GM18873 (cell line): ENCODE measurements around the gene PRXL2B.
"Not testable (repeated sequence)": the region's sequence is repeated elsewhere in the genome, so short reads cannot be mapped to it uniquely, and the experiment has no call there.

Experiments used
- ATAC-seq: cut with Tn5 transposase; IDR thresholded peaks from one replicate; pipeline ENCODE4 v1.9.1; 2021; ENCODE audit warnings: mild to moderate bottlenecking, moderate library complexity, moderate number of reproducible peaks; ENCODE audit not compliant: unreplicated experiment, low FRiP score

PRXL2B gene

DNA sequence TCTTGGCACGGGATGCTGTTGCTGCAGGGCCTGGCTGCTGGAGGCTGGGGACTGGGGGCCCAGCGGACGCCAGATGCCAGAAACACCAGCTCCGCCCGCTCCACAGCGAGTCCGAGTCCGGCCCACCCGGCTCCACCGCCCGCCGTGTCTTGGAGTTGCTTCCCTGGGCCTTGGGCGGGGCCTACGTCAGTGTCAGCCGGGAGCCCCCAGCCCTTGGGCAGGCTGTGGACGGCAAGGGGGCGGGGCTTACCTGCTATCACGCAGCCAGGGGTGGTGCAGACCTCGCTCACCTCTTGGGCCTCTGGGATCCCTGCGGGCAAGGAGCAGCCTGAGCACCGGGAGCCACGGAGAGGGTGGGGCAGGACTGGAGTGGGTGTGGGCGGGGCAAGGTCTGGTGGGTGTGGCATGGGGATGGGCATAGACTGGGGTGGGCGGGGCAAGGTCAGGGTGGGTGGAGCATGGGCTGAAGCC is 24.5 kb downstream of the PRXL2B start:
- ATAC-seq = no peak

DNA sequence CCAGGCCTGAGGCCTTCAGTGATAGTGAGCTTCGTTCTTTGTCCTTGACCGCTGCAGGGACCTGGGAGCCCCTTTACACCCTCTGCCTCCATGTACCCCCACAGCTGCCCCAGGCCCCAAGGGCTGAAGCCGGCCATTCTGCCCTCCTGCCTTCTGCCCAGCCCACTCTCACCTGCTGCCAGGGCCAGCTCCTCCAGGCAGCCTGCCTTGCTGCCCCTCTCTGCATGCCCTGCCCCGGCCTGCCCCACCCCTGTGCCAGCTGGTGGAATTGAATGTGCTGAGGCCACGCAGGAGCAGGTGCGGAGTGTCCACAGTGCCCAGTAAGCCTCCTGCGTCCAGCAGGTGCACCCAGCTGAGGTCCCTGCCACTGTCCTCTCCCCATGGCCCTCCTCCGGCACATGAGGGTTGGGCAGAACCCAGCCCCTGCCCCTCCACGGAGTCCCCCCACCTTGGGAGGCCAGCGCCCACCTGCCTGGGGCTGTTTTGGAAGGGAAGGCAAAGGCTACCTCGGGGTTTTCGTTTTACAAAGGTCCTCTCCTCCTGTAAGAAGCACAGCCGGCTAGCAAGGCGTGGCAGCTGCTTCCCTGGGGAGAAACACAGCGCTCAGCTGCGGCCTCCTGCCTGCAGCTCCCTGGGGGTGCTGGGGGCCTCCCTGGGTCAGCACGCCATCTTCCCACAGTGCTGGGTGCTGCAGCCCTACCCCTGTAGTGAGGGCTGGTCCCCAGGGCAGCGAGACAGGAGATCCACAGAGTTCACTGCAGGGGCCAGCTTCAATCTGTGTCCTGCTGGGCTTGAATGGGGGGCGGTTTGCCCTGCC is 25.3 kb downstream of the PRXL2B start:
- ATAC-seq = no peak

DNA sequence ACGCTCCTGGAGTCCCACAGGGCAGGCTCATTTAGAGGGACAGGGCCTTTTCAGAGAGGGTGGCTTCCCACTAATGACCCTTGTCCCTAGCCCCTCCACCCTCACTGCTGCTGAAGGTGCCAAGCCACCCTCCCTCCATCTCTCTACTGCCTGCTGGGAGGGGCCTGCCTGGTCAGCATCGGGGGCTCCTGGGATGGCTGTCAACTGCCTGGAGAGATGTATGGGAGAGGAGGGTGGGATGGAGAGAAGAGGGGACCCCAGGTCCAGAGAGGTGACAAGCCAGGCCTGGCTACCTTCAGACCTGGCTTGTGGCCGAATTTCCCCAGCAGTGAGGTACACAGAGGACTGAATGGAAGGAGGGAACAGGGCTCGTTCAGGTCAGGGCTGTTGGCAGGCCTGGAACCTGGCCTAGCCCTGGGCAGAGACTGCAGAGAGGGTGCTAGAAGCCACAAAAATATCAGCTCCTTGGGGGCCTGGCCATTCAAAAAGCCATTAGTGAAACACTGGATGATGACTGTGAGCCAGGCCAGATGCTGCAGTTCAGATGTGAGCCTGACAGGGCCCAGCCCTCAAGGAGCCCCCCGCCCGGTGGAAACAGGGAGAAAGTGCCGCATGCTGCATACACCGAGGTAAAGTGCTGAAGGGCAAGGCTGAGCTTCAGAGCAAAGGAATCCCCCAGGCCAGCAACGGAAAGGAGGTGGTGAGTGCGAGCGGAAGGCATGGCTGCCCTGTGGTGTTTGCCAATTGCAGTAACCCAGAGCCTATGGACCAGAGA is 26.2 kb downstream of the PRXL2B start:
- ATAC-seq = no peak

DNA sequence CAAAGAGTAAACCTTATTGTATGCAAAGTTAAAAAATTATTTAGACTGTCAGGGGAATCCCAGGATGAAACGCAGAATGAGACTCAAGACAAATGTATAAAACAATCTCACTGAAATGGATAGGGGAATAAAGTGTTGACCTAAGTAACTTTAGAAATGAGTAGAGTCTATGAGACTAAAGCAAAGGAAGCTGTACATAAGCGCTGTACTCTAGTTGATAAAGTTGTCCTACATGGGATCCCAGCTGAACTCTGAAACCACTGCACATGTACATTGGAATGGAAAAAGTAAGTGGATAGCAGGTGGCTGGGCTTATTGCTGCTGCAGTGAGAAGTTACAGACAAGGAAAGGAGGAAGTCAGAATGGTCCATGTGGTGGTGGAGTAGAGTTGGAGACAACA is 27.6 kb downstream of the PRXL2B start:
- no peak for ATAC-seq

DNA sequence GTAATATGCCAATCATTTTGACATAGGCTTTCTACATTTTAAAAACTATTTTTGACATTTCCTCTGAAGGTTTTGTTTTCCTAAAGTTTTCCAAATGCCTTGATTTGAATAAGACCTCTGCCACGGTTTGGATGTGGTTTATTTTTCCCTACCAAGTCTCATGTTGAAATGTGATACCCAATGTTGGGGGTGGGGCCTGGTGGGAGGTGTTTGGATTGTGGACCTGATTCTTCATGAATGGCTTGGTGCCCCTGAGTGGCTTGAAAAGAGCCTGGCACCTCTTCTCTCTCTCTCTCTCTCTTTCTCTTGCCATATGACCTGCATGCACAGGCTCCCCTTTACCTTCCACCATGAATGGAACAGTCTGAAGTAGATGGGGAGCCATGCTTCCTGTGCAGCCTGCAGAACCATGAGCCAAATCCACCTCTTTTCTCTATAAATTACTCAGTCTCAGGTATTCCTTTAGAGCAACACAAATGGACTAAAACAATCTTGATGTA is 31.4 kb downstream of the PRXL2B start:
- ATAC-seq = no peak

DNA sequence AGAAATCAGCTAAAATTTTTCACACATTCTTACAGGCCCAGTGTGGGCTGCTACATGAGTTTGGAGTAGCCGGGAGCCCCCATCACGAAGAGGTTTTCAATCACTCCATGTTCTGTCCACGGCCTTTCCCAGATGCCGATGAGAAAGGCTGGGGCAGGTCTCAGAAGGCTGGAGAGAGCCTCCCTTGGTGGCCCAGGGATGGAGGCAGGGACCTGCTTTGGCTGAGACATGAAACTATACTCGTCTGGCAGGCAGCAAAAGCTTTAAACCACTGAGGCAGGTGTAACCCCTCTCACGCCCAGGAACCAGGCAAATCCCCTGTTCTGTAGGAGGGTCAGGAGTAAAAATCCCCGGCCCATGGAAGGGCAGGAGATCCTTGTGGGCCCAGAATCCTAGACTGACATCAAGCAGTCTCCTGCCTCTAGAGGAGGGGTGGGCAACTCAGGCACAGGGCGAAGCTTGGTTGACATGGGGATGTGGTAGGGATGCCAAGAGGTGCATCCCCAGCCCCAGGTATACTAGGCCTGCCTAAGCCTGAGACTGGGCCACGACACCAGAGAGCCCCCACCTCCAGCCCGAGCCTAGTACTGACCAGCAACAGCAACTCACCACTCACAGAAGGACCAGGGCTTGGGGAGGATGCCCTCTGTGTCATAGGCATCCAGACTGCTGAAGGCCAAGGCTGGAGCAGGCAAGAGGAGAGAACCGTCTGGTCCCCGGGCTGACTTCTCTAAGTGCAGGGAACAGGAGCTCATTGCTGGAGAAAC is 37.2 kb downstream of the PRXL2B start:
- no peak for ATAC-seq

DNA sequence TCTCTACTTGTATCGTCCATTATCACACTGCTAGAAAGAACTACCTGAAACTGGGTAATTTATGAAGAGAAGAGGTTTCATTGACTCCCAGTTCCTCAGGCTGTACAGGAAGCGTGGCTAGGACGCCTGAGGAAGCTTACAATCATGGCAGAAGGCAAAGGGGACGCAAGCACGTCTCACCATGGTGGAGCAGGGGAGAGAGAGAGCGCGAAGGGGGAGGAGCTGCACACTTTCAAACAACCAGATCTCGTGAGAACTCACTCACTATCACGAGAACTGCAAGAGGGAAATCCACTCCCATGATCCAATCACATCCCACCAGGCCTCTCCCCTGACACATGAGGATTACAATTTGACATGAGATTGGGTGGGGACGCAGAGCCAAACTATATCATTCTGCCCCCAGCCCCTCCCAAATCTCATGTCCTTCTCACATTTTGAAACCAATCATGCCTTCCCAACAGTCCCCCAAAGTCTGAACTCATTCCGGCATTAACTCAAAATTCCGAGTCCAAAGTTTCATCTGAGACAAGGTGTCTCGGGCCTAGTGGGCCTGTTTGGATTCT is 38.2 kb downstream of the PRXL2B start:
- no peak for ATAC-seq

DNA sequence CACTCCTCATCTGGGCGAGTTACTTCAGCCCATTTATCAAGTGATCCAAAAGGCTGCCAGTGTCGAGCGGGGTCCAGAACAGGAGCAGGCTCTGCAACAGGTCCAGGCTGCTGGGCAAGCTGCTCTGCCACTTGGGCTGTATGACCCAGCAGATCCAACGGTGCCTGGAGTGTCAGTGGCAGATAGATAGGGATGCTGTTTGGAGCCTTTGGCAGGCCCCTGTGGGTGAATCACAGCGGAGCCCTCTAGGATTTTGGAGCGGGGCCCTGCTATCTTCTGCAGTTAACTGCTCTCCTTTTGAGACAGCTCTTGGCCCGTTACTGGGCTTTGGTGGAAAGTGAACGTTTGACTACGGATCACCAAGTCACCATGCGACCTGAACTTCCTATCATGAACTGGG is 38.7 kb downstream of the PRXL2B start:
- no peak for ATAC-seq

DNA sequence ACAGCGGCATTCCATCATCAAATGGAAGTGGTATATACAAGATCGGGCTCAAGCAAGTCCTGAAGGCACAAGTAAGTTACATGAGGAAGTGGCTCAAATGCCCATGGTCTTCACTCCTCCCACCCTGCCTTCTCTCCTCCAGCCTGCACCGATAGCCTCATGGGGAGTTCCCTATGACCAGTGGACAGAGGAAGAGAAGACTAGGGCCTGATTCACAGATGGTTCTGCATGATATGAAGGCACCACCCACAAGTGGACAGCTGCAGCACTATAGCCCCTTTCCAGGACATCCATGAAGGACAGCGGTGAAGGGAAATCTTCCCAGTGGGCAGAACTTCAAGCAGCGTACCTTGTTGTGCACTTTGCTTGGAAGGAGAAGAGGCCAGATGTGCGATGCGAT is 39.2 kb downstream of the PRXL2B start:
- not testable (repeated sequence) for ATAC-seq

DNA sequence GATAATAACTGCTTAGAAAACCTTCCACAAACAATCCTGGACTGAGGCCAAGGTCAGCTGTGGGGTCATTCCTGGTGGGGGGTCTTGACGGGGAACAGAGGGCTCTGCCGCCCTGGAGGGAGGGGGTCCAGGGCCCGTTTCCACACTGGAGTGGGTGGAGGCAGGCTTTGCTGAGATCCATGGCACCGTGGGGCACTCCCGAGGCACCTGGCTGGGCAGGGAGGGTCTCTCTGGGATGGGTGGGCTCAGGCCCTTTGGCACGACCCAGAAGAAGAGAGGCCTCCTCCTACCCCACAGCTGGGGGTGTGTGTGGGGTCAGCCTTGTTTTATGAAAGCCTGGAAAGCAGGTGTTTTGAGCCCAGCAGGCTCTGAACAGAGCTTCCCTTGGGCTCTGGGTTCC is 41.2 kb downstream of the PRXL2B start:
- ATAC-seq = no peak

DNA sequence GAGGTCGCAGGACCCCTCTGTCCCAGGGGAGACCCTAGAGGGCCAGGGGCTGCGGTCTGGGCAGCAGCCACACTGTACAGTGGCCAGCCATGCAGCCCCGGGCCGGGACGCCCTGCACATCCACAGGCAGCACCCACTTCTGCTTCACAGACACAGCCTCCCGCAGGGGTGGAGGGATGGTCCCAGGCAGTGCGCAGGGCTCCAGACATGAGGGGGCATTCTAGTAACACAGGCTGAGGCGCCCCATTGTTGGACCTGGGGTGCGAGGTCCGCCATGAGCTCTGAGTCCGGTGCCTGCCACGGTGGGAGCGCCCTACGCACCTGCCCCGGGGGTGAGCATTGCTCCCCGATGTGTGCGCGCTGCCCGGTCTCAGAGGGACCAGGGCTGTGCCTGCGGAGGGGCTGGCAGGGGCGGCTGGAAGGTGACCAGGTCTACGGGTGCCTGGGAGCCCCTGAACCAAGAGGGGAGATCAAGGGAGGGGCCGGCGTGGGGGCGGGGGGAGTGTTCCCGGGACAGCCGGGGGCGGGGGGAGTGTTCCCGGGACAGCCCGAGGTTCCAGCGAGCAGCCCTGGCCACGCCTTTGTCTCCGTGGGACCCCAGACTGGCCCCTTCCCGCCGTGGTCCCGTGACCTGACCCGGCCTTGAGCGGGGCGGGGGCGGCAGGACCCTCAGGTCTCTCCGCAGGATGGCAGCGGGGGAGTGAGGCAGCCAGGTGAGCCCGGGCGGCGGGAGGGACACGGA is 41.8 kb downstream of the PRXL2B start:
- ATAC-seq = no peak

DNA sequence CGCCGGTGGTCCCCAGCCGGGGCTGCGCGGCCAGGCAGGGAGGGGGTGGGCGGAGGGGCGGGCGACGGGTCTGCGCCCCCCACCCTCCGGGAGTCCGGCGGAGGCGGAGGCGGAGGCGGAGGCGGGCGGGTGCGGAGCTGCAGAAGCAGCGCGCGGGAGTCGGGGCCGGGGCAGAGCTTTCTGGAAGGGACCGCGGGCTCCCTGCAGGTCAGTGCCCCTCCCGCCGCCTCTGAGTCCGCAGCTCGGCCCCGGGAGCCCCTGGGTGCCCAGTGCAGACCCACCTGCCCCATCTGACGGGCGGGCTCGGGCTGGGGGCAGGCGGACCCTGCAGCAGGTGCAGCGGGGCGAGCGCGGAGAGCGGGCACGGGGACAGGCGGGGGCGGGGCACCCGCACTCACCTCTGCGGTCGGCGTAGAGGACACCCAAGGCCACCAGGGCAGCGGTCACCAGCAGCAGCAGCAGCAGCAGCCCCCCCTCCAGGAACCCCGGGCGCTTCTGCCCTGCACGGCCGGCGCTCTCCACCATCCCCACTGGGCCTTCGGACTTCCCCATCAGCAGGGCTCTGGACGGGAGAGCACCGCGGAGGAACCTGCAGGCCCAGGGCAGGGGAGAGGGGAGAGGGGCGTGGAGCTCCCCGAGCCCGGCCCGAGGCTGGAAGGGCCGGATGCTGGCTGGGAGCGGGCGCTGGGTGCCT is 42.5 kb downstream of the PRXL2B start:
- ATAC-seq = no peak

DNA sequence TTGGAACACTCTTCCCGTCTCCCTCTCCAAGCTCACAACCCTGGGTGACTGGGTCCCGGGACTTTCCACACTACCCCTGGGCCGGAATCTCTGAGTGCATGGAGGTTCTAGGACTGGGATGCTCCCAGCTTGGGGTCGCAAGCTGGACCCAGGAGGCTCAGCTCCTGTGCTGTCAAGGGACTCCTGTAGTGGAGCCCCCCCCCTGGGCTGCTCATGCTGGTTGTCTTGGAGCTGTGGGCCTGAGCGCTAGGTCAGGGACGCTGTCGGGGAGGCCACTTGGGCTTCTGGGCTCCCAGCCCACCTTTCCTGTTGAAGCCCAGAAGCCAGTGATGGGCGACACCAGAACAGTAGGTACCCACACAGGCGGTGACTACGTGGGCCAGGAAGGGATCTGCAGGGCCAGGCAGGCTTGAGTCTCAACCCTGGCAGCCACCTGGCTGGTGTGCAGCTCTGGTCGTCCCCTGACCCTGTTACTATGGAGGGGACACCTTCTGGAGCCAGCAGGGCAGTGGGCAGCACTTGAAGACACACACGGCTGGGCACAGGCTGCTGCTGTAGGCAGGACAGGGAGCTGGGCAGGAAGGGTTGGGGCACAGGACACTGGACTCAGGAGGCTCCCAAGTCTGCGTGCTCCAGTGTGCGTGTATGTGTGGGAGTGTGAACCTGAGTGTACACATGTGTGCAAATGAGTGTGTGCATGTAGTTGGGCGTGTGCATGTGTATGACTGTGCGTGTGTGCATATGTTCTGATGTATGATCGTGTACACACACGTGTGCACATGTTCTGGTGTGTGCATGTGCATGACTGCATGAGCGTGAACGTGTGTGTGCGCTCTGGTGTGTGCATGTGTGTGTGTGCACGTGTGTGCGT is 43.3 kb downstream of the PRXL2B start:
- no peak for ATAC-seq

DNA sequence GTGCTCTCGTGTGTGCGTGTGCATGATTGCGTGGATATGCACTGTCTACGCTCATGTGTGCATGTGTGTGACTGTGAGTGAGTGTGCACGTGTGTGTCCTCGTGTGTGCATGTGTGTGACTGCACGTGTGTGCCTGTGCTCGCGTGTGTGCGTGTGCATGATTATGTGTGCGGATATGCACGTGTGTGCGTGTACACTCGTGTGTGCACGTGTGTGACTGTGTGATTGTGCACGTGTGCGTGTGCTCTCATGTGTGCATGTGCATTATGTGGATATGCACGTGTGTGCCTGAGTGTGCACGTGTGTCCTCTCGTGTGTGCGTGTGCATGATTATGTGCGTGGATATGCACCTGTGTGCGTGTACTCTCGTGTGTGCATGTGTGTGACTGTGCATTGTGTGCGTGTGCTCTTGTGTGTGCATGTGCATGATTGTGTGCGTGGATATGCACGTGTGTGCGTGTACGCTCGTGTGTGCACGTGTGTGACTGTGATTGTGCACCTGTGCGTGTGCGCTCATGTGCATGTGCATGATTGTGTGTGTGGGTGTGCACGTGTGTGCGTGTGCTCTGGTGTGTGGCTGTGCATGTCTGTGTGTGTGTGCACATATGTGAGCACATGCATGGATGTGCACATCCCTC is 44.0 kb downstream of the PRXL2B start:
- ATAC-seq = no peak

DNA sequence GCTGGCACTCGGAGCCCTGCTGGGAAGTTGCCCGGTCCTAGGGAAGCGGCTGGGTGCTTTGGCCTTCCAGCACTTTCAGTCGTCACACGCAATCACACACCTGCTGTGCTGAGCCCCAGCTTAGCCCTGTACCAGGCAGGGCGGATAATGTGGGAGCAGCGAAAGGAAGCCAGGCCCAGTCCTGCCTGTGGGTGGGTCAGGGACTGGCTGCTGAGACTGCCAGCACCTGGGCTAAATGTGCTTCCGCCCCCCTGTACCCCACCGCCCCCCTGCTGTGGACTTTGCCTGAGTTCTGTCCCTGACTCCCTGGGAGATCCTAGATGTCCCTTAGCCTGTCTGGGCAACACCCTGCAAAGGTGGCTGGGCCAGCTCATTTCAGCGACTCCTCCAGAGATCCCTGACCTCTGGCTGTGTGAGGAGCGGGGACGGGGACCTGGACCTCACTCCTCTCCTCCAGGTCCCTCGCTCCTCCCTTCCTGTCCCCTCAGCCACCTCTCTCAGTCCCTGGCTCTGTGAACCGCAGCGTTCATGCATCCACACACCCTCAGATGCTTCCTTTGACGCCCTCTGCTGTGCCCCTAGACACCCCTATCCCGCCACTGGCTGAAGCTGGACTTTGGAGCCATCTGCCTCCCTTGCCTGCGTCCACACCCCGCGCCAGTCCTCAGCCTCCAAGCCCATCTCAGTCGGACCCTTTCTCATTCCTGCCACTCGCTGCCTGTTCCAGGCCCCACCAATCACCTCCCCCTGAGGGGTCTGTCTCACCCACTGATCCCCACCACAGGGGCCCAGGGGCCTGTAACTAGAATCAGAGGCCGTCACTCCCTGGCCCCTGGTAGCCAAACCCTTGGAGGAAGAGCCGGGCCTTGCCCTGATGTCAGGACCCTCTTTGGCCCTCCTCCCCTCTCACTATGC is 44.8 kb downstream of the PRXL2B start:
- ATAC-seq = no peak

DNA sequence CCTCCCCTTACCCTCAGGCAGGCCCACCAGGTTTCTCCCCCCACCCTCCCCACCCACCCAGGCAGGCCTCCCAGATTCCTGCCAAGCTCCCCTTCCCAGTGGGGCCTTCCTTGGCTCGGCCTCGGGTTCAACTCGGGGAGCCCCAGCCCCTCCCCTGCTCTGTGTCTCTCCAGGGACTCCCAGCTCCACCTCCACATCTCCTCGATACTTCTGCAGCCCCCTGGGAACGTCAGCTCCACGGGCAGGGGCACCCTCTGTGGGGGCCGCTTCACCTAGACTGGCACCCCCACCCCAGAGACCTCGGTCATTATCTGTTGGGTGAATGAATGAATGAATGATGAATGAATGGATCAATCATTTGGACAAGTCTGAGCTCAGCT is 45.5 kb downstream of the PRXL2B start:
- no peak for ATAC-seq
